HL-60 (cell line): ENCODE measurements around the gene FJX1.

Experiments
- DNase-seq, 2 experiments: peaks; one replicate each; pipeline ENCODE4 v3.0.0-alpha.2; 2010 to 2020; ENCODE audit warnings: low read depth in 1 of 2, low spot score in 1 of 2
- H3K27ac ChIP-seq: fragments of 250-450 bp; sonication (Bioruptor Pico); replicated peaks from 2 replicates; pipeline ENCODE4 v1.5.1; 2020; ENCODE audit warnings: mild to moderate bottlenecking, moderate library complexity
- H3K27me3 ChIP-seq: fragments of 250-450 bp; sonication (Bioruptor Pico); 2 replicates; pipeline ENCODE4 v1.5.1; 2021; ENCODE audit warnings: mild to moderate bottlenecking, moderate library complexity; ENCODE audit not compliant: insufficient read depth, poor library complexity, severe bottlenecking
- H3K4me3 ChIP-seq: replicated peaks from 2 replicates; pipeline ENCODE4 v1.5.1; 2011; ENCODE audit warnings: mild to moderate bottlenecking, control low read depth, low read length; ENCODE audit not compliant: insufficient read depth
- CTCF ChIP-seq: IDR thresholded peaks from one replicate; pipeline ENCODE4 v1.5.1; 2011; ENCODE audit warnings: low read length, control low read depth, inconsistent platforms; ENCODE audit not compliant: insufficient read depth
- GABPA ChIP-seq: IDR thresholded peaks from 2 replicates; pipeline ENCODE4 v1.6.1; 2012; ENCODE audit warnings: low read depth
- POLR2AphosphoS5 ChIP-seq: IDR thresholded peaks from 2 replicates; pipeline ENCODE4 v1.6.1; 2012; ENCODE audit warnings: low read depth
- REST ChIP-seq: IDR thresholded peaks from 2 replicates; pipeline ENCODE4 v1.6.1; 2012; ENCODE audit warnings: low read depth; ENCODE audit not compliant: insufficient replicate concordance
- SPI1 ChIP-seq: IDR thresholded peaks from 2 replicates; pipeline ENCODE4 v1.6.1; 2012; ENCODE audit warnings: low read depth, mild to moderate bottlenecking, borderline replicate concordance

FJX1 gene

GRCh38 chr11:35602160-35602793 is 16.0 kb upstream of the FJX1 start:
- Histone ChIP-seq H3K27ac (no peak overlapping the region), H3K4me3 (no peak overlapping the region), H3K27me3 (no peaks in the 10 kb centered on the region)
- no peak for DNase-seq
- TF ChIP-seq REST (no peak), POLR2AphosphoS5 (no peak), GABPA (no peak), CTCF (no peak), SPI1 (no peak)

GRCh38 chr11:35602979-35603378 is 15.3 kb upstream of the FJX1 start:
- no peaks in the 10 kb centered on the region for H3K27me3 ChIP-seq
- H3K27ac ChIP-seq = no peak overlapping the region
- H3K4me3 ChIP-seq = no peak overlapping the region

More at GRCh38 chr11:35602979-35603378, 15.3 kb upstream of the FJX1 start:
- DNase-seq = no peak
- TF ChIP-seq SPI1 = no peak
- TF ChIP-seq POLR2AphosphoS5 = no peak
- no peak for TF ChIP-seq REST
- no peak for TF ChIP-seq GABPA
- TF ChIP-seq CTCF = no peak
